GM18502 (cell line): ENCODE results near the gene CCDC184.
"Not testable (repeated sequence)": the region's sequence is repeated elsewhere in the genome, so short reads cannot be mapped to it uniquely, and the experiment has no call there.

ENCODE experiments used
- ATAC-seq: cut with Tn5 transposase; IDR thresholded peaks from one replicate; pipeline ENCODE4 v1.9.1; 2021; ENCODE audit warnings: mild to moderate bottlenecking; ENCODE audit not compliant: unreplicated experiment, poor library complexity

The CCDC184 gene

DNA sequence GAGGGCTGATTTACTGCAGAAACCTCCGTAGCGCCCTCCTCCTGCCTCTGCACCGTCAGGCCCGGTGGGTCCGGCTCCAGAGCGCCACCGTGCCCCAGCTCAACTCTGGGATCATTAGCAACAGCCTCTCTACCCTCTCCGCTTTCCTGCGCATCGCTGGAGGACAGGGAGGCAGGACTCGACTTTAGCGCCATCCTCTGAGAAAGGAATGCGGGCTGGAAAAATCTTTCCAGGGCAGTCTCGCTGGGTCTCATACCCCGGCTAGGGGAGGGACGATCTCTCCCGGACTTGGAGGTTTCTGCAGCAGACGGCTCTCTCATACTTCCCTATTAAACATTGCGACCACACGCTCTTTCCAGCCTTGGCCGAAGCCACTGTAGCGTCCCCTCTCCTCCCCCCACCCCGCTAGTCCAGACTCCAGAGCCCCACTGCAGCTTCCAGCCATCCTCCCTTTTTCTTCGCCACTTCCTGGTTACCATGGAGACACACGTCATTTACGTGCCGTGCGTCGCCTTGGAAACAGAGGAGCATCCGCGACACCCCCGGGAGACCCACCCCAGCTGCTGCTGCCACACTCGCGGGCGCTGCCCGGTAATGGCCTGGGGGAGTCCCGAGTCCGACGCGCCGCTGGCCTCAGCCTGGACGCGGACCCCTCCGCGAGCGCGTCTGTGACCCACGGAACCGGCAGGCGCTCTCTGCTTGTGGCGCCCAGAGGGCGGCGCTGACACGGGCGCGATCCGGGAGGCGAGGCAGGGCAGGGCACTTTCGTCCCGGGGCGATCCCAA is at the start of gene CCDC184:
Gene CCDC184, plus strand, starts transcription at position 554 of the 785 bp plus-strand sequence. CDS start 479 bp downstream, outside the sequence.
- ATAC-seq, result peak; percentile 81

DNA sequence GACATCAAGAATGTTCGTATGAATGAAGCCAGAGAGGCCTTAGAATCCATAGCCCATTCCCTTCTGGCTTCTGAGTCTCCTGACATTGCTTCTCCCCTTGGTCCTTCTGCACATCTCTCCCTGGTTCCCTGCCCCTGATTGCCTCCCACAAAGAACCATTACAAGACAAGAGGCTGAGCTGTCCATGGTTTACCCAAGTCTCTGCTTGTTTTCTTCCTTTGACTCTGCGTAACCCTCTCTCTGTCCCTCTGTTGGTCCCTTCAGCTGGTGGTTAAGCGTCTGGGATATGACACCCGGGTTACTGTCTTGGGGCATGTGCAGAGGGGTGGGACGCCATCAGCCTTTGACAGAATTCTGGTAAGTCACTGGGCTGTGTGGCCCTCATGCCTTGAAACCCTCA is 48.4 kb upstream of the CCDC184 start:
- no peak for ATAC-seq

DNA sequence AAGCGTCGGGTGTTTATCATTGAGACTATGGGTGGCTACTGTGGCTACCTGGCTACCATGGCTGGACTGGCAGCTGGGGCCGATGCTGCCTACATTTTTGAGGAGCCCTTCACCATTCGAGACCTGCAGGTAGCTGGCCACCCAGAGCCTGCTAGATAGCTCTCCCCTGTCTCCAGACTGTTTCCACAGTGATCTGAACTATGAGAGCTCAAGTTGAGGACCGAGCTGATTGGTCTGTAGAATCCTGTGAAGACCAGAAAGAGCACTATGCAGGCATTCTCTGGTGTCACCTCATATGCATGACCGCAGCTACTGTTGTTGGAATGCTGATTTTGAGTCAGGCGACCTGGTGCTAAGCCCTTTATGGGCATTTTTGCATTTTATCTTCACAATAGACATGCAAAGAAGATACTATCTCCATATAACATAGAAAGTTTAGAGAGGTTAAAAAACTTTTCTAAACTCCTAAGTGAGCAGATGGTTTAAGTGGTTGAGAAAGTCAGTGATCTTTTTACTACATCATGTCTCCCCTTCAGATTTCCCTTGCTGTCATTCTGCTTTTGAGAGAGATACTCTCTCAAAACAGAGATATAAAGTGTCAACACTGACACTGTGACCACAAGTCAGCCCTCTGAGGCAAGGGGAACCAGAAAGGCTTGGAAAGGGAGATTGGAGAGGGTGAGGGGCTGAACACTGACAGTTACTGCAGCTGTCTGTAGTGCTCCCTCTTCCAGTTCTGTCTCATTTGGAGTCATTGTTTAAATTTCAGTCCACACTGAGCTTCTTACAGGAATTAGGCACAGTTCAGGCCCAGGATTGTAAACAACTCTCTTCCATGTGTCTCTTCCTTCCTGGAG is 40.4 kb upstream of the CCDC184 start:
- ATAC-seq, result no peak

DNA sequence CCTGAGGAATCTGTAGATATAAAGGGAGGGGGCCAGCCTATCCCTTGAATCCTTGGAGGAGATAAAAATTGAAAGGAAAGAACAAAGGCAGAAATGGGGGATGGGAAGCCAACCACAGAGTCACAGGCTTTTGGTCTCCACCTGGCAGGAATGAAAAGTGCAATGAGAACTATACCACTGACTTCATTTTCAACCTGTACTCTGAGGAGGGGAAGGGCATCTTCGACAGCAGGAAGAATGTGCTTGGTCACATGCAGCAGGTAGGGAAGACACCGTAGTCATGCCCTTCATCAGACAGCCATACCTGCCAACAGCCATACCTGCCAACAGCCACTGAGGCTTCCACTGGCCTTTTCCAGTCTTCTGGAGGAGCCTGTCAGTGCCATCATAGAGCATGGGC is 39.5 kb upstream of the CCDC184 start:
- ATAC-seq, result no peak

DNA sequence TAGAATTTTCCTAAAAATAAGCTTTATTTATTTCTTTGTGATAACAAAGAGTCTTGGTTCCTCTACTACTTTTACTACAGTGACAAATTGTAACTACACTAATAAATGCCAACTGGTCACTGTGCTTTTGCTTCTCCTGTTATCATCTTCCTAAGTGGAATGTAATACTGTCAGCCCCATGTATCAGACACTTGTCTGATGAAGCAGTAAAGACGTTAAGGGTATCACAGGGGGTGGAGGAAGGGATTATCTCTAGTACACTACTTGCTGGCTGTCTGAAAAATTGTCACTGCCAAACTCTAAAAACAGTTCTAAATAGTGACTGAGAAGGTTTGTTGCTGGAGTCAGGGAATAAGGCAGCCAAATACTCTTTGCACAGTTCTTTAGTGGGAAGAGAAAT is 37.5 kb upstream of the CCDC184 start:
- no peak for ATAC-seq

DNA sequence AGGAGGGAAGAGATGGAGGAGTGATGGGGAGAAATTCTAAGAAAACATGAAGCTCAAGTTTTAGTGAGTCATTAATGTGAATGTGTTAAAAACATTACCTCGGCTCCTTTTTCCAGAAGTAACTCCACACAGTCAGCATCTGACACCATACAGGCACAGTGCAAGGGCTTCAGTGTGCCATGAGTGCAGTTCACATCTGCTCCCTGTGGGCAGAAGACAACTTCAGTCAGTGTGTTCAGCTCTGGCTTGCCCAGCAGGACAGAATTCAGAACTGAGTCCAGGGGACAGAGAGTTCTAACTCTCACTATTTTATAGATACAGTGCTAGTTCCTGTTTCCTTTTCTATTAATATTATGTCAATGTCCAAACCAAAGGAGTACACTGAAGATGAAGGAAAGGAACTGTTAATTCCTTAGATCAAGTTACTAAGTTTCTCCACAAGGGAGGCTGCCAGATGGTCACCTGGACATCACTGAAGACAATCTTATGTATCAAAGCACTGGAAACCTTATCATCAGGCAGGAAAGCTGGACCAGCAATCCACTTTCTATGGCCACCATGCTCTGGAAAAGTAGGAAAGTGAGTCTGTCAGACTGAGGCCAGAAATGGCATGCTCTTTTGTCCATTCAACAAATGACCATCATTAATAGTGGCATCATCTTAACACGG is 32.2 kb upstream of the CCDC184 start:
- no peak for ATAC-seq

DNA sequence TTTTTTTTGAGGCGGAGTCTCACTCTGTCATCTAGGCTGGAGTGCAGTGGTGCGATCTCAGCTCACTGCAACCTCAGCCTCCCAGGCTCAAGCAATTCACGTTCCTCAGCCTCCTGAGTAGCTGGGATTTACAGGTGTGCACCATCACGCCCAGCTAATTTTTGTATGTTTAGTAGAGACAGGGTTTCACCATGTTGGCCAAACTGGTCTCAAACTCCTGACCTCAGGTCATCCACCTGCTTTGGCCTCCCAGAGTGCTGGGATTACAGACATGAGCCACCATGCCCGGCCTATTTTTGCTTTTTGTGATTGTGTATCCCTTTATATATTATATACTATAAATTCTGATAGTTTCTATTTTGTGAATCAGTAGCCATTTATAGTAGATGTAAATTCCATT is 27.7 kb upstream of the CCDC184 start:
- ATAC-seq, result not testable (repeated sequence)

DNA sequence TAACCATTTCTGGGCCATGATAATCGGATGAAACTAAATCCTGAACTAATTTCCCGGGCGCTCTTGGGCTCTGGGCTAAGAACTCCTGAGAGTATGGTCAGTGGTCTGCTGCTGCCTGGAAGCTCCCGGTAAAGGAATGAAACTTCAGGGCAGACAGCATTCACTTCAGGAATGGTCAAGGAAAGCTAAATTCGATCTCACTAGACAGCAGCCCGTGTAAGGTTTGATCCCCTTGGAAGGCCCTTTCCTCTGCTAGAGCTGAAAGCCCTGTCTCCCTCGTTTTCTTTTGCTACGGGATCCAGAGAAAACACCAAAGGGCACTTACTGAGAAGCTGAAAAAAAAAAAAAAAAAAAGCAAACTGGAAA is 26.8 kb upstream of the CCDC184 start:
- ATAC-seq, result no peak

DNA sequence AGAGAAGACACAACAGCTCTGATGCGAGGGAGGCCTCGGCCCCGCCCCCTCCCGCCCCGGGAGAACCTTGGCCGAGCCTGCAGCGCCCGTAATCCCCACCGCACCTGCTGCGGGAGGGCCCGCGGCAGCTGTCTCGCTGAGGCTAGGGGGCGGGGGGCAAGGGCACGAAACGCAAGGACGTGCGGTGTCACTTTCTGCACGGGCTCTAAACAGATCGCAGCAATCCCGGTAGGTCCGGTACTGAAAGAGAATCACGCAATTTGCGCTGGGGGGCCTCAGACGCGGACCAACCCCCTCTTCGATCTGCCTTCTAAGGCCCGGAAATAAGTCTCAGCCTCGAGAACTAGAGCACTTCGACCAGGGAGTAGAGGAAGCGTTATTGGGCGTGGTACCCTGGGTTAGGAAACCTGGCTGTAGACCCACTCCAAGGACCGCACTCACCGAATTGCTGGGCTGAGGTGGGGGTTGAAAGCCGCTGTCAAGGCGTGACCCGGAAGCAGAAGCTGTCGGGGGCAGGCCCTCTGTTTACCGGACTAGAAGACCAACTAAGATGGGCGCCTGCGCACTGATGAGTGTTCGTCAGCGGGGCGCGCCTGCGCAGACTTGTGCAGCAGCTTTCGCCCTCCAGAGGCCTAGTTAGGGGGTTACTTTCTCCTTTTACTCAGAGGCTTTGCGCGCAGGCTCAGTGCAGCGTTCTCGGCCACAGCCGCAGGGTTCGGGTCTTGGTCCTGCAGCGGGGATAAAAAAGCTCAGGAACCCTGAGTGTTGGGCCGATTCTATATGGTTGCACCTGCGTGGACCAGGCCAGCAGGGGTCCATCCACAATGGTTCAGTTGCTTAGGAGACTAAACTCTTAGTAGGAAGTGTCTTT is 26.2 kb upstream of the CCDC184 start, which contains the start of gene ASB8:
Gene ASB8, minus strand, starts transcription at position 498 of the 871 bp plus-strand sequence. CDS start 4,019 bp downstream, outside the sequence.
- peak; percentile 89 for ATAC-seq

DNA sequence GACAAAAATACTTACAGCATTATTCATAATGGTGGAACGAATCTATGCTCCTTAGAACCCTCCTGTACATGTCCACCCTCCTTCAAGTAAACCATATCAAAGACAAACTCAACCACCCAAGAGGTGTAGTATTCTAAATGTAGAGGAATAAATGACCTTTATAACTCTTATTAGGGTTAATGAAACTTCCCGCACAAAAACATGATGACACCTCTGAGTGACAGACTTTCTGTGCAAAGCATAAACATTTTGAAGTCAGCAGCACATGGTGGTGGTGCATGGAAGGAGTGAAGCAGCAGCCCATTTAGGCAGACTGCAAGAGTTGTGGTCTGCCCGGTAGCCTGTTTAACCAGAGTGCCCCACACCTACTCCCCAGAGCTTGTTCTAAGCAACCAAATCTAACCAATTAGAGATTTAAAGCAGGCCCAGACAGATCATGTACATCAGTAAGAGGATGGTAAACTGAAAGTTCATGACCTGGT is 25.5 kb upstream of the CCDC184 start:
- no peak for ATAC-seq

DNA sequence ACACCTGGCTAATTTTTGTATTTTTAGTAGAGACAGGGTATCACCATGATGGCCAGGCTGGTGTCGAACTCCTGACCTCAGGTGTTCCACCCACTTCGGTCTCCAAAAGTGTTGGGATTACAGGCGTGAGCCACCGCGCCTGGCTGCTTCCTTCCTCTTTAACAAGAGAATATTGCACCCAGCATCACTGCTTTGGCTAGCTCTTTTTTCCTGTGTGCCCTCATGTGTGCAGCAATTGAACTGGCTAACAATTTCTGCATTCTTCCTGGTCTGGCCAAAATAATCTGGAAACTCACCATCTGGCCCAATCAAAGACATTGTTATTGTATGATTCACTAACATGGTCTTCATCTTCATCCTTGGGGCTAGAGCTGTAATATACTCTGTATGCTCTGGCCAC is 23.4 kb upstream of the CCDC184 start:
- no peak for ATAC-seq

DNA sequence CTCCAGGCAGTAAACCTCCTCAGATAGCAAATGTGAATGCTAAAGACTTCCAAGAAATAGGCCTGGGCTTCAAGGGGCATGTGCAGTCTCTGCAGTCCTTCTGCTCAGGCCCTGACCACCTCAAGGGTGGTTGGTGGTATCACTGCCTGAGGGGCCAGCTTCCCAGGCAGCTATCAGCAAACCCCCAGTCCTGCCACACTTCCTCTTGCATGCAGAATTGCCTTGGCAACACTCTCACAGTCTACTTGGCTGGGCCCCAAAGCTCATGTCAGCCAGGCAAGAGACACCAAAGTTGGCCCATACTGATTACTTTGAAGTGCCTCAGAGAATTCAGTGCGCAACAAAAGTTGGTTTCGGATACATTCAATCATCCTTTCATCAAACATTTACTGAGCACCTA is 22.6 kb upstream of the CCDC184 start:
- no peak for ATAC-seq

DNA sequence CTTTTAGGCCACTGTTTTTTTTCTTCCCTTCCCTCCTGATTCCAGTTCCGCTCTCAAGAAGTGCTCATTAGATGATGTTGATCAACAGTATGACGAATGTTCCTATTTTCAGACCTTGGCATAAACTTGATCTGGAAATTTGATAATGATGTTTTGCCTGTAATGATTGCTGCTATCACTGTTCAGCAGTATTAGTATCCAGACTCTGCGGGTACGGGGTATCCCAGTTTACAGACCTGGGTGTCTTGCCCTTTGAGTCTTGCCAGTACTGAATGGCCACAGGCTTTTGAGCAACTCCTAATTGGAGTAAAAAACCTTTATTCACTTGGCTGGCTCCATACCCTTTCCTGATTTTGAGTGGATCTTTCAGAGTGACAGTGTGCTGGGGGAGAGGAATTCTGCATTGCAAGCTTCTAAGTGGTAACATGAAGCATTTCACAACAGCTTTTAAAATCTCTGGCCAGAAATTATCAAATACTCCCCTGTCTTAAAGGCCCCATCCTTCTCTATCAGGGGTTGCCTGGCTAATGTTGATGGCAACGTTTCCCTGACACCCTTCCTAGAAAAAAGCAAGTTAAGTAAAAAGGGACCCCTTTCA is 20.2 kb upstream of the CCDC184 start:
- ATAC-seq, result no peak

DNA sequence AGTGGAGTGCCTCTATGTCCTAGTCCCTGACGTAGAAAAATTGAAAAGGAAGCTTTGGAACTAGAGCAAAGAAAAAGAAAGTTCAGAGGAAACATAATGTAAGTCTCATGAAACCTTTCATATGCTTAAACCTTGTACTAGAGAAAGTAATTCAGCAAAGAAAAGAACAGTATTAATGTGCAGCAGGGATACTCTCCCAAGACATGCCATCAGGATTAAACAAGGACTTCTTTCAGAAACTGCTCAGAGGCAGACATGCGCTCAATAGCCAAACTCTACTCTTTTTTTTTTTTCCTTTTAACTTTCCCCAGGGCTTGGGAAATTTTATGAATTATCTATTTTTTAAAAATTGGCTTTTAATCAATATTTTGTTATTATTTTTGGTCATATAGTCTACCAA is 19.0 kb upstream of the CCDC184 start:
- no peak for ATAC-seq

DNA sequence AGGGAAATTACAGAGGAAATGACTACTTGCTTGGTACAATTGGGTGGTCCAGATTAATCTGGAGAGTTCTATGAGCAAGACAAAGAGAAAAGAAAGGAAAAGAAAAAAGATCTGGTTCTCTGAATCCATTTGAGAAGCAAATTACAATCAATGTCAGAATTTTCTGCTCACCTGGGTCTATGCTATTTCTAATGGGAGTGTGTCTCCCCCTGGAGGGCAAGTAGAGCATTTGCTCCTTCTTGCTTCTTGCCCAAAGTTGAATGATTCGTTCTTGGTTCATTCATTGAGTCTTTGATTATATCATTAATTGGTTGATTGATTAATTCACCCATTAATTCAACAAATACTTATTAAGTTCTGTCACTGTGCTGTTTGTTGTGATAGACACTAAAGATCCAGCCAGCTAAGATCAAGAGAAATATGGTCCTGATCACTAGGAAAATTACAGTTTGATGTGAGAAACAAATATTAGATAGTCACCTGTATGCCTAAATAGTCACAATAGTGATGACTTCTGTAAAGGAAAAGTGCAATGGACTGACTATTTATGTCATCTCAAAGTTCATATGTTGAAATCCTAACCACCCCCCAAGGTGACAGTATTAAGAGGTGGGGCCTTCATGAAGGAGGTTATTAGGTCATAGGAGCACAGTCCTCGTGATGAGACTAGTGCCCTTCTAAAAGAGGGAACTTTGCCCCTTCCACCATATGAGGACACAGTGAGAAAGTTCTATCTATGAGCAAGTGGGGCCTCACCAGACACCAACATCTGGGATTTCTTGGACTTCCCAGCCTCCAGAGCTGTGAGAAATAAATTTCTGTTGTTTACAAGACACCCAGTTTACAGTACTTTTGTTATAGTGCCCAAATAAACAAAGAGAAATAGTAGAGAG is 18.1 kb upstream of the CCDC184 start:
- ATAC-seq, result no peak

DNA sequence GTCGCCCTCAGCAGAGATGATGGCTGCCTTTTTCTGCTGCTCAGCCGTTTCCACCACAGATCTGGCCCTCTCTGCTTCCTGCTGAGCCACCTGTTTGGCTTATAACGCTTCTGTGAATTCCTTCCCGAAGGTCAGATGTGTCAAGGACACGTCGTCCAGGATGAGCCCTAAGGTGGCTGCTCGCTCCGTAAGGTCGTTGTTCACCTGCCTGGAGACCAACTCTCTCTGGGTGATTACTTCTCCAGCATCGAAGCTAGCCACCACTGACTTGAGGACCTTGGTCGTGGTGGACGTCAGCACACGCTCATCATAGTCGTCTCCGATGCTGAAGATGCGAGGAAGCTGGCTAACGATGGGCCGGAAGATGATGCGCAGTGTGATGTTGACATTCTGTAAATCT is 14.4 kb upstream of the CCDC184 start:
- no peak for ATAC-seq

DNA sequence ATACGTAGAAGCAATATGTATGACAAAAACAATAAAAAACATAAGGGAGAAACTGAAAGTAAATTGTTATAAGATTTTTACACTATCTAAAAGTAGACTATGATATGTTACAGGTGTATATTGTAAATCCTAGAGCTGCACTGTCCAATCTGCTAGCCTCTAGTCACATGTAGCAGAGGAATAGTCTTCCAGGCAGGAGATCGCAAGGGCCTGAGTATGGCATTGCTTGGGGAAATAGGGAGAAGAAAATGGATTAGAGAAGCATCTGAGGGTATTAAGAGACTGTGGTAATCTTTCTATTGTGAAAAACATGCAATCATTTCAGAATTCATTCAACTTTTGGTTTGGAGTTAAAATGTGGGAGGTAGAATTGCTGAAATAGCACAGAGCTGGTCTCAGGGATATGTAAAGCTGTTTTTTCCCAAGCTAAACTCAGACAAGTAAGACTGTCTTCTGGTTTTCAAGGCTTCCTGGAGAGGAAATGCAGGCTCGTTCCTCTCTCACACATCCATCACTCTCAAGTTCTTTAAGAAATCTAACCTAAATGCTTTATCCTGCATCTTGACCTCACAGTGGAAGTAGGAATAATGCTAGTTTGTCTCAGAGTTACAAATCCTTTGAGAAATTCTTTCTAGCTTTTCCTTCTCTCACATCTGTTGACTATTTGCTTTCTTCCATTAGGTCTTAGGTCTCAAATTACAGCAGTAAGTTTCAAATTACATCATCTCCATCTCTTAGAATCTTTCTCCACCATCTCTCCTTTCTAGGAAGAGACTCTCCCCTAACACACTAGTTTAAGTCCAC is 7.6 kb upstream of the CCDC184 start:
- ATAC-seq, result no peak

DNA sequence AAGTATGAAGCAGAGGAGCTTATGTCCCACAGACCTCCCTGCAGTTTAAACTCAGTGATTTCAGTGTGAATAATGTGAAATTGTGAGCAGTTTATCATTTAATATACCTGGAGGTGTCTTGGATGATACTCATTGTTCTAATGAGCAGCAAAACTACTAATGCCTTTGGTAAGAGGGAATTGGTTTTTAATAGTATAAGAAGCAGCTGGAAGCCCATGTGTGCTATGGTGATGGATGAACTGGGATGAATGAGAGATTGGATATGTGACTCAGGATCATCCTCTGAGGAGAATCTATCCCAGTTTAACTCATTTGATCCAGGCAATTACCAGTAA is 7.1 kb upstream of the CCDC184 start:
- no peak for ATAC-seq
